SKM-1 (cell line): ENCODE results near the gene CLTC.
A peak's percentile ranks its signal among the peaks of the same experiment; 100 is the strongest.

ENCODE experiments used
- DNase-seq: peaks from one replicate; lab custom pipeline; 2025; ENCODE audit not compliant: unreplicated experiment; lab: John Stamatoyannopoulos, UW

Gene CLTC

DNA sequence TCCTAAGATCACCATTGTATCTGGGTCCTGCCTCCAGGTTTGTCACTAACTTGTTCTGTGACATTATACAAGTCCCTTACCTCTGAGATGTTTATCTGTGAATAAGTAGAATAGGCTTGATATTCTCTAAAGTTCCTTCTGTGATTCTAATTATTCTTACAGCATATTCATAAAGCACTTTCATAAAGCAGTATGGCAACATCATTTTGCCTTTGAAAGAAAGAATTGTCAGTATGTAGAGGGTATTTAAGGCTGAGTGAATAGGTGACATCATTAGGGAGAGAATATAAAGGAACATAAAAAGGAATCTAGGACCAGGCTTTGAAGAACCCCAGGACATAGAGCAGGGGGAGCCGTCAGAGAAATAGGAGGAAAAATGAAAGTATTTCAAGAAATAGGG lies 103.3 kb downstream of the CLTC start:
- no peak for DNase-seq

DNA sequence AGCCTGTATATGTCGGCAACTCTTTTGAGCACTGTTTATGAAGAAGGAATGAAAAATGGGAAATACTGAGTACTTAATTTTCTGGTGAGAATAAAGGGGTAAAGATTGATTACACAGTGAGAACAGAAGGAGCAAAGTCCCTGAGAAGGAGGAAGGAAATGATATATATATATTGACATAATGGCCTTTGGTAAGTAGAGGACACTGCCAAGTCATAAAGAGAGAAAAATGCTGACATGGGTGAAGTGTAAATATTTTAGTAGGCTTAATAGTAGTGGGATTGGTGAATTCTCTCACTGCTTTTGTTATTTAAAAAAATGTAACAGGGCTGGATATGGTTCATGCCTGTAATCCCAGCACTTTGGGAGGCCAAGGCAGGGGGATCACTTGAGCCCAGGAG lies 103.9 kb downstream of the CLTC start:
- DNase-seq, result no peak

DNA sequence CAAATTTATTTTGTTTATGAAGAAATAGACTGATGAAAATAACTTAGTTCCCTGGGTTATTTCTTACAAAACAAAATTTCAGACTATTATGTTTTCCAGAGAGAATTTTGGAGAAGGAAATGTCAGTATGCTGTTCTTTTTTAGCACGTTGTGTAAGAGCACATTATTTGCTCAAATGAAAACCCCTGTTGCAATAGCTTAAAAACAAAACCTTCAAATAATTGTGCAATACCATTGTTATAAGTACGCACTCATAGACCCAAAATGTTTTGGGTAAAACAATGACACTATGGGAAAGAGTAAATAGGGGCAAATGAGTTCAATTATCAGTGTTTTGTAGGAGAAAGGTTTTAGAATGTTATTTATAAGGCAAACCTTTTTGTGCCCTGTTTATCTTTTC lies 106.0 kb downstream of the CLTC start:
- peak; percentile 60 for DNase-seq

DNA sequence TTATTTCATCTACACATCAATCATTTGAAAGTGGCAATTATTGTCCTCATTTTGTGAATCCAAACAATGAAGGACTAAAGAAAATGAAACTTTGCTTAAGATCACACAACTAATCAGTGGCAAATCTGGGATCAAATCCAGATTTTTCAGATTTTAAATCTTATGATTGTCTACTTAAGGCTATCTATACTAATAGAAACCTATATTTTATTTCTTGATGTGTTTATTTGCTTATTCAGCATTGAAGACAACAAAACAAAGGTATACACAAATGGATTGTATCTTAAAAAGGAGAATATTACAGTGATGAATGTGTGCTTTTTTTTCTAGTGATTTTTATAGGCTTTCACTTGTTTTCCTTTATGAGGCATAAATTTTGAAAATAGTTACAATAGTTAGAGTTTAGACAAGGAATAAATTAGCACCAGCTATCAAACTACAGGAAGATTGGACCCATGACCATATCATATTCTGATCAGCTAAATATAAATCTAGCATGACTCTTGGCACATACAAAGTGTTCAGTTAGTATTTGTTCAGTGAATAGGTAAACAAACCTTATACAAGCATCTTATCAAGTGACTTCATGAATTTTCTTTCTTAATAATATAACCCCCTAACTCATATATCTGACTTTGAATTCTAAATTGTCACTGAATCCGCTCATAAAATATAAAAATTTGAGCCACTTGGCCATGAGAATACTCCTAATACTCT lies 108.3 kb downstream of the CLTC start:
- no peak for DNase-seq

DNA sequence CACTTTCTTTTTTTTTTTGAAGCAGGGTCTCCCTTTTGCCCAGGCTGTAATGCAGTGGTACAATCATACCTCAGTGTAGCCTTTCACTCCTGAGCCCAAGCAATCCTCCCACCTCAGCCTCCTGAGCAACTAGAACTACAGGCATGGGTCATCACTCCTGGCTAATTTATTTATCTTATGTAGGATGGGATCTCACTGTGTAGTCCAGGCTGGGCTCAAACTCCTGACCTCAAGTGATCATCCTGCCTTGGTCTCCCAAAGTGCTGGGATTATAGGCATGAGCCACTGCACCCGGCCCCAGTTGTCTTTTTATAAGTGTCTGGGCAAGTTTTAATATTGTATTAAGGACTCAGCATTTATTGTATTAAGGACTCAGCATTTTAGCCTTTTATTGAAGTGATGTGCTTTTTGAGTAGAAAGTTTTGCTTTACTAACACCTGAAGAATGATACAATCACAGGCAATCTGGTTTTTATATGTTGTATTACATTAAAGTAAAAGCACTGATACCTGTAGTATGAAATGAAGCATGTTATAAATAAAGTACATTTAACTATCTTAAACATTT lies 110.7 kb downstream of the CLTC start:
- no peak for DNase-seq

DNA sequence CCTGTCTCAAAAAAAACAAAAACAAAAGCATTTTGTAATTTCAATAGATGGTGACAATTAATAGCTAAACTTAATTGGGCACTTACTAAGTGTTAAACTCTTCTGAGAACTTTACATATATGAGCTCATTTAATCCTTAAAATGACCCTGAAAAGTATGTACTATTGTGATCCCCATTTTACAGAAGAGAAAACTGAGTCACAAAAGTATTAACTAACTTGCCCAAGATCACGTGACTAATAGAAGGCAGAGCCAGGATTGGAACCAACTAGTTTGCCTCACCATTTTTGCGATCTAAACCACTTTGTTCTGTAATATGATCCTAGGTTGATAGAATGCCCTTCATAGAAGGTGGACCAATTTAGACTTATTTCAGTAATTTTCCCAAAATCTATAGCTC lies 114.0 kb downstream of the CLTC start:
- no peak for DNase-seq

DNA sequence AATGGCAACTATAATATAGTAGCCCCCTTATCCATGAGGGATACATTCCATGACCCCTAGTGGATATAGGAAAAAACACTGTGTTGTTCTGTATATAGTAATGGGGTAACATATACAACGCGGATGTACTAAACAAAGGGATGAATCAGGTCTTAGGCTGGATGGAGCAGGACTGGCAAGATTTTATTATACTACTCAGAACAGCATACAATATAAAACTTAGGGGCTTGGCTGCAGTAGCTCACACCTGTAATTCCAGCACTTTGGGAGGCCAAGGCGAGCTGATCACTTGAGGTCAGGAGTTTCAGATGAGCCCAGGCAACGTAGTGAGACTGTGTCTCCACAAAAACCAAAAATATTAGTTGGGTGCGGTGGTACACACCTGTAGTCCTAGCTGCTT lies 114.5 kb downstream of the CLTC start:
- DNase-seq, result no peak

DNA sequence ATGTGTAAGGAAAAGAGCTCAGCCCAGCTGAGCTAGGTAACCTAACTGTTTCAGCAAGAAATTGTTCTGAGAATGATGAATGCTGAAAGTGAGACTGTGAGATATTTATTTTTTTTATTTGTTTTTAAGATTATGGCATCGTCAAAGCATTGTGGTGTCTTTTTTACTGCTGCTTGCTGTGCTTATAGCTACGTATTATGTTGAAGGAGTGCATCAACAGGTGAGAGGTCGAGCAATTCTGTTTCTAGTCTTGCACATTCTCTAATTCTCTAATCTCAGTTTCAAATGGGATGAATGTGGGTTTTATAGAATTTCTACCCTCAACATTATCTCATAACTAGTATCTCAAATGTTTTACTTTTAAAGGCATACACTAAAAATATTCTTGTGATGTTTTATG lies 117.6 kb downstream of the CLTC start:
- DNase-seq, result no peak

DNA sequence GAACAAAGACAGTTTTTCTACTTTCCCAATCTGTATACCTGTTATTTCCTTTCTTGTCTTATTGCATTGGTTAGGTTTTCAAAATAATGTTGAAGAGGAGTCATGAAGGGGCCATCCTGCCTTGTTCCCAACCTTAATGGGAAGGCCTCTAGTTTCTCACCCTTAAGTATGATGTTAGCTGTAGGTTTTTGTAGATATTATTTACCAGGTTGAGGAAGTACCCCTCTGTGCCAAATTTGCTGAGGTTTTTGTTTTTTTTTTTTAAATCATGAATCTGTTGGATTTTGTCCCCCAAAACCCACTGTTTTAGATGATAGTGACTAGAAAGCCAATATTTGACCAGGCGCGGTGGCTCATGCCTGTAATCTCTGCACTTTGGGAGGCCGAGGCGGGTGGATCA lies 124.1 kb downstream of the CLTC start:
- no peak for DNase-seq

DNA sequence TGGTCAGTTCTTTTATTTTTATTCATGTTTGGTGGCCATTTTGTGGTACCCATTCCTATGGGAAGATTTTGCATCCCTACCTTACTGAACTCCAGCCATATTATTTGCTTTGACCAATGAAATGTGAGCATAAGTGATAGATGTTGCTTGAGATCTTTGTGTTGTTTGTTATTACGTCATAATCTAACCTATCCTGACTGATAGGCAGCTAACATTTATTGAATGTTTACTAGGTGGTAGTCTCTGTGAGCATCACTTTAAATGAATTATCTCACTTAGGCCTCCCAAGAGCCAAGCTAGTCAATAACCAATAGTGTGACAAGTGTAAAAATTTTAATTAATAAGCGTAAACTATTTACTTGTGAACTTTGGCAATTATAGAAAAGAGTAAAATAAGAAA lies 125.3 kb downstream of the CLTC start:
- no peak for DNase-seq
